22Rv1 (cell line): Measurements from ENCODE around the gene IQCE.

Source experiments
- H3K27ac ChIP-seq: fragments of 450-650 bp; 2 replicates; pipeline ENCODE4 v1.5.1; 2017
- ZFX ChIP-seq: fragments of 450-650 bp; IDR thresholded peaks from 2 replicates; pipeline ENCODE4 v1.6.1; 2017; ENCODE audit warnings: antibody characterized with exemption, borderline replicate concordance
- TF ChIP-seq, protein P1 (sequence below): fragments of 450-650 bp; IDR thresholded peaks from 2 replicates; pipeline ENCODE4 v1.5.1; 2017; ENCODE audit warnings: mild to moderate bottlenecking

IQCE gene

DNA sequence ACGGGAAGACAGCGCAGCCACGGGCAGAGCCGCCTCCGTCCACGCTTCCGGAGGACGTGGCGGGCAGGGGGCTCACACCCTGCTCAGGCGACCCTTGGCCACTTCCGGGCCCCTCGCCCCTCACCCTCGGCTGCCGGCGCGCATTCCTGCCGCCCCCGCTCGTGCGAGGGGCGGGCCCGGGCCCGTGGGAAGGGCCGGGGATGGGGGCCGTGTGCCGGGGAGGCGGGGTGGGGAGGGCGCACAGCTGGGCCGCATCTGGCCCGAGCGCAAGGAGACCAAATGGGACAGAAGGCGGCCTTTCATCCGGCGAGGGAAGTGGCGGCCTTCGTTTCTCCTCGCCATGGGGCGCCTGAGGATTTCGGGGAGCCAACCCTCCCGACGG lies 40.1 kb upstream of the IQCE start:
- no peak overlapping the region for H3K27ac ChIP-seq
- TF ChIP-seq, protein P1, sequence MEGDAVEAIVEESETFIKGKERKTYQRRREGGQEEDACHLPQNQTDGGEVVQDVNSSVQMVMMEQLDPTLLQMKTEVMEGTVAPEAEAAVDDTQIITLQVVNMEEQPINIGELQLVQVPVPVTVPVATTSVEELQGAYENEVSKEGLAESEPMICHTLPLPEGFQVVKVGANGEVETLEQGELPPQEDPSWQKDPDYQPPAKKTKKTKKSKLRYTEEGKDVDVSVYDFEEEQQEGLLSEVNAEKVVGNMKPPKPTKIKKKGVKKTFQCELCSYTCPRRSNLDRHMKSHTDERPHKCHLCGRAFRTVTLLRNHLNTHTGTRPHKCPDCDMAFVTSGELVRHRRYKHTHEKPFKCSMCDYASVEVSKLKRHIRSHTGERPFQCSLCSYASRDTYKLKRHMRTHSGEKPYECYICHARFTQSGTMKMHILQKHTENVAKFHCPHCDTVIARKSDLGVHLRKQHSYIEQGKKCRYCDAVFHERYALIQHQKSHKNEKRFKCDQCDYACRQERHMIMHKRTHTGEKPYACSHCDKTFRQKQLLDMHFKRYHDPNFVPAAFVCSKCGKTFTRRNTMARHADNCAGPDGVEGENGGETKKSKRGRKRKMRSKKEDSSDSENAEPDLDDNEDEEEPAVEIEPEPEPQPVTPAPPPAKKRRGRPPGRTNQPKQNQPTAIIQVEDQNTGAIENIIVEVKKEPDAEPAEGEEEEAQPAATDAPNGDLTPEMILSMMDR: no peak
- TF ChIP-seq ZFX: no peak

DNA sequence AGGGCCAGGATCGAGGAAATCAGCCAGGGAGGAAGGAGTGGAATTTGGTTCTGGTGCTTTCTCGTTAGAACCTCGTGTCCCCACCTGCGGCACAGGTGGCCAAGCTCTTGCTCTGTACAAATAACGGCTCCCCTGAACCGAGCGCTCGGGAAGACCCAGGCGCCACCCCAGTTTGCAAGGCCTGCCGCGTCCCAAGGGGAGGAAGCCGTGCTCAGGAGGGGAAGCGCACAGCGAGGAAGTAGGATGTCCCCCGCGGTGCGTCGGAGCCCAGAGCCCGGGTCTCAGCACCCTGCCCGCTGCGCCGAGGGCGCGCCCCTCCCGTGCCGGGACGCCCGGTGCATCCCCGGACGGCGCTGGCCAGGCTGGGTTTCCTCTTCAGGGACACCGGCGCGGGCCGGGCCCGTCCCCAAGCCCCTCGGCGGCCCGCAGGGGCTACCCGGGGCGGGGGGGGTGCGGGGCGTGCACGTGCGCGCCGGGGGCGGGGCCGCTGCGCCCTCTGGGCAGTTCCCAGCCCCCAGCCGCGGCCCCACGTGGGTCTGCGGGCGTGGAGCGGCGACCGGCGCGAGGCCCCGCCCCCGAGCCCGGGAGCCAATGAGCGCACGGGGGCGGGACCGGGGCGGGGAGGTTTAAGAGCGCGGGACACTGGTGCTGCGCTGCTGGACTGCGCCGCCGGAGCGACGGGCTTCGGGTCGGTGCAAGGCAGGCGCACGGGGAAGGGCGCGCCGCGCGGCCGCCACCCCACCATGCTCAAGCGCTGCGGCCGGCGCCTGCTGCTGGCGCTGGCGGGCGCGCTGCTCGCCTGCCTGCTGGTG lies 39.5 kb upstream of the IQCE start, which contains the start of gene LFNG:
Gene LFNG (plus strand): TSS at position 656 of the 812 bp plus-strand sequence. CDS start 88 bp downstream, at position 744.
- H3K27ac ChIP-seq: peak within 1 kb of the TSS; percentile 48
- no peak for TF ChIP-seq ZFX
- TF ChIP-seq, protein P1: no peak

DNA sequence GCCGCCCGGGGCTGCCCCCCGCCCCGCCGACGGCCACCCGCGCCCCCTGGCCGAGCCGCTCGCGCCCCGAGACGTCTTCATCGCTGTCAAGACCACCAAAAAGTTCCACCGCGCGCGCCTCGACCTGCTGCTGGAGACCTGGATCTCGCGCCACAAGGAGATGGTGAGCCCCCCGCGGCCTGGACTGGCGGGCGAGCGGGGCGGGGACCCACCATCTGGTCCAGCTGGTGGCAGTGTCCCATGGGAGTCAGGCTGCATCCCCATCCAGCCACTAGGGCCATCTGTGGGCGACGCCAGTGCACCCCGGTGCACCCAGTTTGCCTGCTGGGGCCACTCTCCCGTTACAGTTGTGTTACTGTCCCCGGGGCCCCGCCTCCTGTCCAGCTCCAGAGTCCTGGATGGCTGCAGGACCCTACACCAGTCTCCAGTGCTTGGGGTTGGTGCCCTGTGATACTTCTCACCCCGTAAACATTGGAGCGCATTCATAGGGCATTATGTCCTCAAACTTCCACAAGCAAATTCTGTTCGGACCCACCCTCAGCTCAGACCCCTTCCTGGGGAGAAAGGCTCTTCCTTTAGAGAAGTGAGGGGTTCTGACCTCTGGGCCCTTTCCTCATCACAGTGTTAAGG lies 38.5 kb upstream of the IQCE start:
- H3K27ac ChIP-seq: peak overlapping the region; percentile 48
- no peak for TF ChIP-seq ZFX
- TF ChIP-seq, protein P1: 0 out of 2 replicates have a peak, but pooled peaks have one; percentile 10

DNA sequence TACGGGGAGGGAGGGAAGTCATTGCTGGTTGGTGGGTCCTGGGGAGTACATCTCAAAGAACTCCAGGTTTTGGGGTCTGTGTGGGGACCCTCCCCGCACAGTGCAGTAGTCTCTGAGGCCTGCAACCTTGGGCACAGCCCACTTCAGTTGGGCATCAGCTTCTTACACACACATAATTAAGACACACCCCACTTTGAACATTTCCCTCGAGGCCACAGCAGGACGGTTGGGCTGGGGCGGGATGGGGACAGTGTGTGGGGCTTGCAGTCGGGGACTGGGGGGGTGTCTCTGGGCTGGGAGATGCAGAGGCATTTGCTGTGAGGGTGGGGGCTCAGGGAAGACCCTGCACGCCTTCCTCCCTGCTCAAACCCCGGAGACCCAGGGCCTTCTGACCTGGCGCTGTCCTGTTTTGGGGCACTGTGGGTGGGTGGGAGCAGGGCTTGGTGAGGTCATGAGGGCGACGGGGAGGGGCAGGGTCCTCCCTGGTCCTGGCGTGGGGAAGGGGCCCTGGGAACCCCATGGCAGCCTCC lies 38.0 kb upstream of the IQCE start:
- TF ChIP-seq, protein P1: no peak
- no peak for TF ChIP-seq ZFX
- peak overlapping the region; percentile 48; the same call in 1 of the 2 replicates for H3K27ac ChIP-seq

DNA sequence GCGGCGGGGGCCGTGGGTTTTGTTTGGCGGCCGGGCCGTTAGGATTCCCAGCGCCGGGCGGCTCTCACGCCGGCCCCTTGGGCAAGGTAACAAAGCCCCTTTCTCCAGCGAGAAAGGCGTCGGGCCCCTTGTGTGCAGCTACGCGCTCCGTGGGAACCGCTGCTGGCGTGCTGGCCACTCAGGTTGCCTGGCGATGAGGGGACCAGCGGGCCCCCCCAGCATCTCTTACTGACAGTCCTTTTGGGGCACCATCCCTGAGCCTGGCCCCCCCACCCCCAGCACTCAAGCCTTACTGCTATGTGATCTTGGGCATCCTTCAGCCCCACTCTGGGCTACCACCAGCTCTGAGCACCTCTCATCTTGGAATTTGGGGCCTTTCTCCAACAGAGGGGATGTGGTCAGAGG lies 37.4 kb upstream of the IQCE start:
- TF ChIP-seq, protein P1: no peak
- no peak for TF ChIP-seq ZFX
- H3K27ac ChIP-seq: no peak overlapping the region

DNA sequence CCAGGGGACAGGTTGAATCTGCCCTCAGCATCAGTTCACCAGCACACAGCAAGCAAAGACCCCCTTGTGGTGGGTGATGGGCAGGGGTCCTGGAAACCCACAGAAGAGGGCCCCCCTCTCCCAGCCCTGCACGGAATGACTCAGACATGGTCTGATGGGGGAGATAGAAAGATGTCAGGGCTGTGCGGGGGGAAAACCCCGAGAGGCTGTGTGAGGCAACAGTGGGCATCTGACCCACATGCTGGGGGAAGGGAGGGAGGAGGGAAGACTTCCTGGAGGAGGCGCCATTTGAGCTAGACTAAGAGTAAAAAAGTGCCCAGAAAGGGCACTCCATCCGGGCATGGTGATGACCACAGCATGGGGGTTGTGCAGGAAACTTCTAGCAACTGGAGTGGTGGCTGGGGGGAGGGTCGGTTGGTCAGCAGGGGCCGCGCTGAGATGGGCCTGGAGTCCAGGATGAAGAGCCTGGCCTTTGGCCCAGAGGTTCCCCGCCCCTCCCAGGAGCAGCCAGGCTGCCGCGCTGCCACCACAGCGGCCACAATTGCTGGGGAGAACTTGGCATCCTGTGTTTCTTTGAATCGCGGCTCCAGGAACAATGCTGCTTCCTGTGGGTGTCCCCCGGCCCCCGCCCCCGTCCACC lies 36.7 kb upstream of the IQCE start:
- peak overlapping the region; percentile 84; the same call in 1 of the 2 replicates for H3K27ac ChIP-seq
- TF ChIP-seq ZFX: no peak
- TF ChIP-seq, protein P1: peak; percentile 31
